Keratinocyte (primary cell): ENCODE measurements around the gene TIMM8A. TPM values are rescaled to one million over a fixed set of nuclear protein-coding genes. Genes with fewer than 3 reads are reported as not detected.

Experiments used
- DNase-seq: peaks from one replicate; pipeline ENCODE4 v3.0.0-alpha.2; 2011; ENCODE audit warnings: low read depth, missing footprints, low spot score
- FAIRE-seq: peaks from 2 replicates; lab custom pipeline; 2011; peaks lifted over from hg19 to GRCh38; lab: Jason Lieb, UNC
- H2AFZ ChIP-seq: 2 replicates; pipeline ENCODE4 v1.6.0; 2012; ENCODE audit warnings: low read length, control low read depth, inconsistent platforms; ENCODE audit not compliant: control insufficient read depth
- H3K27ac ChIP-seq: 2 replicates; pipeline ENCODE4 v1.5.1; 2011; ENCODE audit warnings: low read length; ENCODE audit not compliant: control insufficient read depth, insufficient read depth
- H3K27me3 ChIP-seq: 3 replicates; pipeline ENCODE4 v1.6.0; 2011; ENCODE audit warnings: low read length; ENCODE audit not compliant: control insufficient read depth, insufficient read depth; ENCODE audit errors: extremely low read depth
- H3K36me3 ChIP-seq, 2 experiments: 2 replicates in 1 of 2; 3 replicates in 1 of 2; pipeline ENCODE4 v1.5.1; 2011; ENCODE audit warnings: low read length in 2 of 2, mild to moderate bottlenecking in 1 of 2; ENCODE audit not compliant: control insufficient read depth in 2 of 2, insufficient read depth in 2 of 2; ENCODE audit errors: extremely low read depth in 1 of 2
- H3K4me1 ChIP-seq: 3 replicates; pipeline ENCODE4 v1.5.1; 2011; ENCODE audit warnings: low read length; ENCODE audit not compliant: control insufficient read depth, insufficient read depth; ENCODE audit errors: extremely low read depth
- H3K4me2 ChIP-seq: 3 replicates; pipeline ENCODE4 v1.6.0; 2011; ENCODE audit warnings: low read depth, low read length; ENCODE audit not compliant: control insufficient read depth, insufficient read depth; ENCODE audit errors: extremely low read depth
- H3K4me3 ChIP-seq, 3 experiments: fragments of 200-600 bp in 1 of 3; sonication (generic) in 1 of 3; 2 replicates in 2 of 3; 3 replicates in 1 of 3; pipeline ENCODE4 v1.5.1; 2011 to 2016; ENCODE audit warnings: low read length in 3 of 3, mild to moderate bottlenecking in 3 of 3, control low read depth in 2 of 3, inconsistent platforms in 1 of 3, low read depth in 1 of 3, mixed read lengths in 1 of 3, mixed run types in 1 of 3, moderate library complexity in 1 of 3; ENCODE audit not compliant: control insufficient read depth in 2 of 3, insufficient read depth in 2 of 3; ENCODE audit errors: extremely low read depth in 1 of 3
- H3K79me2 ChIP-seq: 2 replicates; pipeline ENCODE4 v1.6.0; 2012; ENCODE audit warnings: low read length; ENCODE audit not compliant: control insufficient read depth, insufficient read depth
- H3K9ac ChIP-seq: 3 replicates; pipeline ENCODE4 v1.6.0; 2011; ENCODE audit warnings: low read length; ENCODE audit not compliant: control insufficient read depth, insufficient read depth; ENCODE audit errors: extremely low read depth
- H3K9me1 ChIP-seq: 3 replicates; pipeline ENCODE4 v1.6.0; 2011; ENCODE audit warnings: low read length; ENCODE audit not compliant: control insufficient read depth, insufficient read depth; ENCODE audit errors: extremely low read depth
- H3K9me3 ChIP-seq: 2 replicates; pipeline ENCODE4 v1.5.1; 2012; ENCODE audit warnings: low read depth, low read length; ENCODE audit not compliant: control insufficient read depth
- H4K20me1 ChIP-seq: 3 replicates; pipeline ENCODE4 v1.6.0; 2011; ENCODE audit warnings: low read length; ENCODE audit not compliant: control insufficient read depth, insufficient read depth; ENCODE audit errors: extremely low read depth
- CTCF ChIP-seq, 3 experiments: IDR thresholded peaks in 1 of 3; conservative IDR thresholded peaks in 1 of 3; optimal IDR thresholded peaks in 1 of 3; 2 replicates in 2 of 3; 3 replicates in 1 of 3; pipeline versions ENCODE3 to v1.5.1; 2011; ENCODE audit warnings: low read length in 3 of 3, mild to moderate bottlenecking in 3 of 3, moderate library complexity in 2 of 3, control low read depth in 1 of 3, inconsistent platforms in 1 of 3; ENCODE audit not compliant: insufficient read depth in 2 of 3; ENCODE audit errors: extremely low read depth in 1 of 3
- EZH2 ChIP-seq: IDR thresholded peaks from one replicate; pipeline ENCODE4 v1.6.1; 2012; ENCODE audit warnings: inconsistent platforms, mild to moderate bottlenecking, low read length, moderate library complexity
- dilution Hi-C: fragments of 300-500 bp; cut with MboI; formaldehyde crosslinking; loops from one replicate; pipeline ENCODE4 v1.7.0; 2020; ENCODE audit warnings: low sequenced_read_pairs; ENCODE audit not compliant: extremely low pct_ligation_motif_present
- polyA plus RNA-seq, 5 experiments: library from polyadenylated mRNA; depleted of rRNA in 3 of 5; stranded (reverse) in 3 of 5; stranded (forward) in 1 of 5; unstranded in 1 of 5; fragments of >200 nt; gene quantifications; 1 replicate in 1 of 5; 2 replicates in 3 of 5; 3 replicates in 1 of 5; pipeline versions ENCODE4 v1.2.1 to v1.2.3, GENCODE V29; 2011 to 2012; ENCODE audit warnings: missing spikeins in 2 of 5, low read depth in 1 of 5, low replicate concordance in 1 of 5
- small RNA-seq, 3 experiments: library from RNA; depleted of rRNA; stranded (forward); fragments of <200 nt; gene quantifications; one replicate each; pipeline ENCODE3, GENCODE V24; 2012; ENCODE audit warnings: low read depth in 3 of 3, low replicate concordance in 1 of 3; ENCODE audit not compliant: insufficient read length in 3 of 3

TIMM8A gene
- polyA plus RNA-seq, 1 donor (not counting 4 experiments of a cell fraction or from before 2014, with no cell fraction given), result 17.0 TPM

DNA sequence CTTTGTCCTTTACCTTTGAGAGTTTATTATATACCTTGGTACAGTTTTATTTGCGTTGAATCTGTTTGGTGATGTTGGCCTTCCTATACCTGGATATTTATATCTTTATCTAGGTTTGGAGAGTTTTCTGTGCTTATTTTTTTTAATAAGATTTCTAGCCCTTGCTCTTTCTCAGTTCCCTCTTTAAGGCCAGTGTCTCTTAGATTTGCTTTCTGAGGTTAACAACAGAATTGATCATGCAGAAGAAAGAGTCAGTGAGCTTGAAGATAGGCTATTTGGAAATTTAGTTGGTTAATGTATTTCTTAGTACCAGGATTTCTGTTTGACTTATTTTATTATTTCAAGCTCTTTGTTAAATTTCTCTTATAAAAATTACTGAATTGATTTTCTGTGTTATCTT is 44.8 kb downstream of the TIMM8A start:
- Histone ChIP-seq H3K9ac (no peak overlapping the region), H2AFZ (no peak overlapping the region), H3K9me1 (no peaks in the 10 kb centered on the region), H4K20me1 (no peaks in the 10 kb centered on the region), H3K27ac (no peak overlapping the region), H3K36me3 (no peaks in the 10 kb centered on the region), H3K9me3 (no peaks in the 10 kb centered on the region), H3K4me1 (no peaks in the 10 kb centered on the region), H3K27me3 (no peaks in the 10 kb centered on the region), H3K79me2 (no peaks in the 10 kb centered on the region), H3K4me2 (no peak overlapping the region), H3K4me3 (no peak overlapping the region)
- no peak for TF ChIP-seq EZH2
- TF ChIP-seq CTCF (optimal IDR thresholded peaks at IDR 0.05 in 1 of 3, IDR thresholded peaks at IDR 0.05 in 1 of 3, conservative IDR thresholded peaks at IDR 0.05 in 1 of 3; ENCODE audit: extremely low read depth in 1 of 3, insufficient read depth in 2 of 3, low read length in 3 of 3), result no peak
- FAIRE-seq (no peak), DNase-seq (no peak)
- dilution Hi-C loops, result no loop called here

Small RNAs within 50 kb of the gene (small RNA-seq; reads per million reads assigned to genes)
- gene RNU6-934P, result 0 reads per million in 3 experiments

Other genes starting within 250 kb of the TIMM8A start
- gene DRP2, start 129.0 kb downstream of the TIMM8A start, polyA plus RNA-seq, result 0.02 to 0.08 TPM (median 0.05 TPM) in 3 replicates
- 0.06 to 0.26 TPM (median 0.13 TPM) in 3 replicates for gene TAF7L, start 57.4 kb downstream of the TIMM8A start, polyA plus RNA-seq
- gene BTK, start 37.4 kb upstream of the TIMM8A start, polyA plus RNA-seq, result 0.05 to 0.42 TPM (median 0.18 TPM) in 3 replicates
- gene RPL36A, start 42.3 kb upstream of the TIMM8A start, polyA plus RNA-seq, result 2,220 to 2,714 TPM (median 2,266 TPM) in 3 replicates
- gene GLA, start 59.2 kb upstream of the TIMM8A start, polyA plus RNA-seq, result 38.3 to 62.1 TPM (median 59.3 TPM) in 3 replicates
- gene HNRNPH2, start 59.5 kb upstream of the TIMM8A start, polyA plus RNA-seq, result 47.9 to 73.2 TPM (median 48.4 TPM) in 3 replicates
- gene ARMCX4, start 136.7 kb upstream of the TIMM8A start, polyA plus RNA-seq, result 0.31 to 0.37 TPM (median 0.34 TPM) in 3 replicates
- gene ARMCX1, start 201.8 kb upstream of the TIMM8A start, polyA plus RNA-seq, result 14.4 to 16.1 TPM (median 14.9 TPM) in 3 replicates